NCI-H748 treated with DMSO at 0.1 percent for 48 hours (cell line): ENCODE measurements around the gene HSD17B12.
A peak's percentile ranks its signal among the peaks of the same experiment; 100 is the strongest.

Experiments
- DNase-seq: peaks from one replicate; lab custom pipeline; 2025; lab: John Stamatoyannopoulos, UW

HSD17B12 gene

DNA sequence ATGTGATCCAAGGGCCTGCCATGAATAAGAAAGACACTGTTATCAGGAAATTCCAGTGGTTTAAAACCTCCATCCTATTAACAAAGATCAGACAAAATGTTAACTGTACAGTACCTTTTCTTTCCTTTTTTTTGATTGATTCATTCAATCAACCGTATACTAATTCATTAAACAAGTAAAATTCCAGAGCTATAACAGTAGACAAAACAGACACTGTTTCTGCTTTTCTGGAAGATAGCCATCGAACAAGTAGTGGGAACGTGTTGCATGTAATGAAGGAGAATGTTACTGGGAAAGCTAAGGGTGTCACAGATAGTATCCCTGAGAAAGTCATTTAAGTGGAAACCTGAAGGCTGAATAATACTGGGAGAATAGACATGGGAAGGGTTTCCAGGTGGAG is 126.4 kb downstream of the HSD17B12 start:
- DNase-seq = no peak

DNA sequence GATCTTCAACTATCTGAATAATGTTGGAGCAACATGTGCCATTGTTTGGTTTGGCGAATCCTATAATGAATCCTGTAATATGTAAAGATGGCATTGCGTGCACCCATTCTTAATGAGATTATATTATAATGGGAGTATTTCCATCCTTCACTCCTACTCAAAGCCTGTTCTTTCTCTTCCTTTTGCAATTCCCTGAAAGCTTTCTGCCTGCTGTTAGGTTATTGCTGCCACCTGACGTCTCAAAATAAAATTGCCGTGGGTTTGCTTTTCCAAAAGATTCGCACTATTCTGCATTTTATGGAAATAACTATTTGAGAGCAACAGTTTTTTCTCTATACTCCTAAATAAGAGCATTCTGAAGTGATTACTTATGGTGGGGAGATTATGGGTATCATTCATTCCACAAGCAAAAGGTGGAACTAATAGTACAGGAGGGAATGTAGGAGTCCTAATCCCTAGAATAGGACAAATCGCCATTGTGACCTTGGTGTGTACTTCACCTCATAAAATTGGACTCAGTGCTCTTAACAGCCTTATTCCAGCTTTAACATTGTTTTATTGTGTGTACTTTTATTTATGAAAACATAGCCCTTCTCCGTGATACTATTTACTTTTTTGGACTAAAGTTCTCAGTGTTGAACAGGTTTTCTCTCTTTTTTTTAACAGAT is 130.5 kb downstream of the HSD17B12 start:
- DNase-seq = no peak

DNA sequence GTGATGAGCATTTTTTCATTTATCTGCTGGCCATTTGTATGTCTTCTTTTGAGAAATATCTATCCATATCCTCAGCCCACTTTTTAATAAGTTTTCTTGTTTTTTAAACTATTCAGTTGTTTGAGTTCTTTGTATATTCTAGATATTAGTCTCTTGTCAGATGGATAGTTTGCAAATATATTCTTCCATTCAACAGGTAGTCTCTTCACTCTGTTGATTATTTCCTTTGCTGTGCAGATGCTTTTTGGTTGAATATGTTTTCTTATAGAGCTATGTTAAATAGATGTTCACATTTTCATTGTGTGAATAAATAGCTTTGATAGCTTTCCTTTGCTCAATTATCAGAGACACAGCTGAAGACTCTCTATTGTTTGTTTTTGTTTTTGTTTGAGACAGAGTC is 131.9 kb downstream of the HSD17B12 start:
- DNase-seq = no peak

- no peak for DNase-seq
These were observed 137.7 kb downstream of the HSD17B12 start for GRCh38 chr11:43818220-43818619.

GRCh38 chr11:43819926-43820325 is 139.4 kb downstream of the HSD17B12 start:
- DNase-seq = no peak

GRCh38 chr11:43823316-43823715 is 142.8 kb downstream of the HSD17B12 start:
- DNase-seq = no peak

DNA sequence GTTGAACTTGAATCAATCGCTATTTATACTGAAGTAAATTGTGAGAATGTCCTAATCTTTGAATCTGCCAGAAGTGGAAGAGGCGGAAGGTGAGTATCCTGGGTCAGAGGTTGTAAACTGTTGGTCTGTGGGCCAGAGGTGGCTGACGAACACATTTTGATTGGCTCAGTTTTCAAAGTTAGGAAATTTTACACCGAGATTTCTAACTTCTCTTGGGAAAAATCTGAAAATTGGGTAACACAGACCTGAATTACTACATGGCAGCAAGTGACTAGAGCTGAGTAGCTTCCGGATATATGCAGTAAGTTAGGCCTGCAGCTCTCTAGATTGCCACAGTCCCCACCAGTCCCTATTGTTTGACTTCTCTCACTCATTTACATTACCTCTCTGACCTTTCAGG is 143.3 kb downstream of the HSD17B12 start:
- no peak for DNase-seq

DNA sequence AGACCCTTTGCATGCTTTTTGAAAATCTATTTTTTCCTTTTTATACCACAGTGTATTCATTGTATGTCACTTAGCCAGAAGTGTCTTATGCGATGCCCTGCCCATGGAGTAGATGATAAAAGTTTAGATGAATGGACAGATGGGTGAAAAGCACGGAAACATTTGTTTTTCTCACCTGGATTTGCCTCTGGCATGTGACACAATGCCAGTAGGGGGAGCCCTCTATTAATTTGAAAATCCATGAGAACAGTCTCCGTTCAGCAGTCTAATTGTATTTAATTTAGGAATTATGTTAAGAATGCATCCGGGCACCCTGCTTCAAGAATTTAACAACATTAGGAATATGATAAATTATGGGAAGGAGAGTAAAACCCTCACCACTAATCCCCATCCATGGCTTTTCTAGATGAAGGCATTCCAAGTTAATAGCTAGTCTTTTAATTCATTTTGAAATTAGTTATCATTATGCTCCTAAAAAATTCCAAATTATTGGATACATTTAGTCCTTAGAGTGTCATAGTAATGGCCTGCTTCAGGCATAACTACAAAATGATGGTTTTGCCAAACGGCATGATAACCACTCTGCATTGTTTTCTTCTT is 144.8 kb downstream of the HSD17B12 start:
- peak; percentile 21 for DNase-seq

GRCh38 chr11:43830928-43831440 is 150.4 kb downstream of the HSD17B12 start:
- DNase-seq = no peak

GRCh38 chr11:43832536-43832935 is 152.0 kb downstream of the HSD17B12 start:
- no peak for DNase-seq

GRCh38 chr11:43833657-43834073 is 153.1 kb downstream of the HSD17B12 start:
- peak; percentile 69 for DNase-seq

DNA sequence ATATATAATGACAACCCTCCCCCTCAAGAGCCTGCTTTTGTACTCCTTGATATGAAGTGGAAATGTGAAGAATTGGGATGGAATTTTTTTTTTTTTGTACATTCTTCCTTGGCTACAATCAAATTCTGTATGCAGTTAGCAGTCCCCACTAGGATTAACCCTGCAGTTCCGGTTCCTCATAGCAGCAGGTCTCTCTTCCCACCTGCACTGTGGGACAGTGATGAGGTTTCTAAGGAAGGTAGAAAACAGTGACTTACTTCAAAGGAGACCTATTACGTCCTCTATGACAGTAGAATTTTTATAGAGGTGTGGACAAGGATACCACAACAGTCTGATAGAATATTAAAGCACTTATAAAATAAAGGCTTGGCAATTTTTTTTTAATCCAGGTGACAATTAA is 153.7 kb downstream of the HSD17B12 start:
- DNase-seq = peak; percentile 48

DNA sequence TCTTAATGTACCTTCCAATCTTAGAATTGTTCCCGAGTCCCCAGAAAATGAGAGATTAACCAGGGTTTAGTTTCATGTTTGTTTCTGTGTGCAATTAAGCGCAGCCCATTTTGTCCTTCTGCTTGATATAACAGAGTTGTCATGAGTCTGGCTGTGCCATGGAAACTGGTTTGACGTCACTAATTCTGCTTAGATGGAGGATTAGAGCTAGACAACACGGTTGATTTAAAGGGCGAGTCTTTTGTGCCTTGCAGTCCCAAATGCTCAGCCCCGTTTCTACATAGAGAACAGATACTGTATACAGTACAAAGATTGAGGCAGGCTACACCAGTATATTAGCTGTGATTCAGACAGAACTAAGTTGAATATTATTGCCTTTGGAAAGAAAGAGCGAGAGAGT is 154.6 kb downstream of the HSD17B12 start:
- peak; percentile 48 for DNase-seq

- DNase-seq = no peak
These were observed 157.3 kb downstream of the HSD17B12 start for GRCh38 chr11:43837879-43838278.

GRCh38 chr11:43842021-43842420 is 161.5 kb downstream of the HSD17B12 start:
- DNase-seq = no peak

- DNase-seq = no peak
These were observed 165.3 kb downstream of the HSD17B12 start for GRCh38 chr11:43845816-43846215.

DNA sequence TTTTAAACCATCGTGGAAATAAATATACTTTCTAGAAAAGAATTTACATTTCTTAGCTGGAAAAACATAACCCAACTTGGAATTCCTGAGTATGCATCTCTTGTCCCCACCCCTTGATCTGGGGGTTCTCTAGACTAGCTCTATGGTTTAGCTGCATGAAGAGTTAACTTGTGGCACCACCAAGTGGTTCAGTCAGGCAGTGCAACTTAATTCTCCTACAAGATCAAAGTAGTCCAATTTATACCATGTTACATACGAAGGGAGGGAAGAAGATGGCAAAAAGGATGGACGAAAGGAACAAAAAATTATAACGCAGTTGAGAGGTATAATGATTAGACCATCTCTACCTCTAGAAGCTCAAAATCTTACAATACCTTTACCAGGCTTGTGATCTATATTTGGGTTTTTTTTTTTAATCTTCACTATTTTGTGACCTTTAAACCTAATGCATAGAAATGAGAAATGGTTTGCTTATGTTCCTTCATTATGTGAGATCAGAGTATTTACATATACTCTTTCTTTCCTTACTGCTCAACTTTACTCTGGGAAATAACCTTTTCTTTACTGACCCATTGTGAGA is 171.6 kb downstream of the HSD17B12 start:
- DNase-seq = peak; percentile 37

GRCh38 chr11:43853781-43854180 is 173.2 kb downstream of the HSD17B12 start:
- no peak for DNase-seq

DNA sequence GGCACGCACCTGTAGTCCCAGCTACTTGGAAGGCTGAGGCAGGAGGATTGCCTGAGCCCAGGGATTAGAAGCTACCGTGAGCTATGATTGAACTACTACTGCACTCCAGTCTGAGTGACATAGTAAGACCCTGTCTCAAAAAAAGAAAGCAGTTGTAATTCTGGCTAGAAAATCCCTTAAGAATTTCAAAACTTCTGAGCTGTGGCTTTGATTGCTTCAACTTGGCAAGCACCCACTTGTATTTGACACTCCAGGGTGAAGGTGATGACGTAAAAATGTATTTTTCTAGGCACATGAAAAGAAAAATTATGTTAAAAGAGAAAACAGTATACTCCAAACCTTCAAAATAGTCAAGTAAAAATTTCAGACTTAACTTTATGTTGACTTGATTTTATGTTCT is 176.5 kb downstream of the HSD17B12 start:
- DNase-seq = no peak

GRCh38 chr11:43861141-43861540 is 180.6 kb downstream of the HSD17B12 start:
- DNase-seq = no peak

DNA sequence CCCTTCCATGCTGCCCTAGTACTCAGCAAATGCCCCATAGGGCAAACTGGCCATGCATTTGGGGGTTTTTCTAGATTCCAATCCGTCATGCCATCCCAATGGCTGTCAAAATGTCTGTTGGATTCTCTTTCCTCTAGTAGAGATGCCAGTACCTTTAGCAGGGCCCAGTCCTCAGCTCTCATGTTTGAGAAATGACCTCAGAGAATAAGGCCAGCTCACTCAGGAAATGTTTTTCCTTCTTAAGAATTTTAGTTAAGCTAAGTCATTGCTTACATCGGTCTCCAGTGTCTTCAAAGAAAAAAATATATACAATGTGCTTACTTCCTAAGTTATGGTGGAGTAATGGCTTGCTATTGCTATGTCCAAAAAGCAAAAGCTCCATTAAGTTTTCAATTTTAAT is 186.0 kb downstream of the HSD17B12 start:
- no peak for DNase-seq

DNA sequence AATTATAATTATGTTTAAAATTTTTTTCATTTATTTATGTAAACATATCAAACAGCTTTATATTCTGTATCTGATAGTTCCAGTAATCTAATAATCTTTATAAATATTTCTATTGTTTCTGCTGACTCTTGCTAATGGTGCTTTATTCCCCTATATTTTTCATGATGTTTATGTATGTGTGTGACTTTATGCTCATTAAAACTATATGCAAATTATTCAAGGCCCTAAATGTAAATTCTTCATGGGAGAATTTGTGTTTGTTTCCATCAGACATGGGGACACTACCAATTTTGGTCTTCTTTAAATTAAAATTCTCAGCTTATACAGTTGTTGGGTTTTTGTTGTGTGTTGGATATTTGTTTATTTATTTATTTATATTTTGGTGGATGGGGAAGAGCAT is 186.4 kb downstream of the HSD17B12 start:
- DNase-seq = no peak

GRCh38 chr11:43868852-43869567 is 188.5 kb downstream of the HSD17B12 start:
- peak; percentile 34 for DNase-seq
